HG03439 (cell line): Measurements from ENCODE around the gene NPW.
"Not testable (repeated sequence)": the region's sequence is repeated elsewhere in the genome, so short reads cannot be mapped to it uniquely, and the experiment has no call there.

Source experiments
- ATAC-seq: cut with Tn5 transposase; IDR thresholded peaks from one replicate; pipeline ENCODE4 v1.9.1; 2021; ENCODE audit warnings: mild to moderate bottlenecking, moderate library complexity; ENCODE audit not compliant: unreplicated experiment

NPW gene

DNA sequence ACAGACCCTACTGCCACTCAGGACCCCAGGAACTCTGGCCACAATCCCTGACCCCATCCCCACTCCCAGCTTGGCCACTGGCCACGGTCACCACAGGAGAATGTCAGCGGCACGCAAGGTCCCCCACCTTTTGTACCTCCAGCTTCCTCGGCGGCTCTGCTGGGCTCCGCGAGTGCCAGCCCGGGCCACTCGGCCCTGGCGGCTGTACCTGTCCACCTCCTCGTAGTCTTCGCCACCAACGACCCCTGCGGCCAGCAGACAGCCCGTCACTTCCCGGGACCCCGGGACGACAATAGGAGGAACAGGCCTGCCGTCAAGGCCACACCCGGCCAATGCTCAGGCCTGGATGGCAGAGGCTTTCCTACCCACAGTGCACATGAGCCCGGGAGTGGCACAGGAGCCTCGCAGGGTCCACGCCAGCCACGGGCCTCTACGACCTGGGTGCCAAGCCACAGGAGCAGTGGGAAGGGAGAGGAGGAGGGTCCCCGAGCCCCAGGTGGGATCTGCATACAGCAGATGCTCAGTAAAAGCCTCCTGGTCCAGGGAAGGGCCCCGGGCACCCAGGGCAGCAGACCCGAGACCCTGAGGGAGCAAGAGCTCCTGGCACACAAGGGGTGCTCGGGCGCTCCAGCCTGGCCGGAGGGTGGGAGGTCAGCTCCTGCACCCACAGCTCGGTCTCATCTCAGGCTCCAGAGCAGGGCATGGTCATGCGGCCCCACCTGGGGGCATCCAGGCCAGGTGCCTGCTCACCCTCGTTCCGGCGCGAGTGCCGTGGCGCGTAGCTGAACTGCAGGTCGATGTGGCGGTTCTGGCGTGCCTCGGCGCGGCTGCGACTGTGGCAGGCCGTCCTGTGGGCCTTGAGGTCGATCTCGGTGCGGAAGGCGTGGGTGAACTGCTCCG is 17.9 kb upstream of the NPW start:
- no peak for ATAC-seq

DNA sequence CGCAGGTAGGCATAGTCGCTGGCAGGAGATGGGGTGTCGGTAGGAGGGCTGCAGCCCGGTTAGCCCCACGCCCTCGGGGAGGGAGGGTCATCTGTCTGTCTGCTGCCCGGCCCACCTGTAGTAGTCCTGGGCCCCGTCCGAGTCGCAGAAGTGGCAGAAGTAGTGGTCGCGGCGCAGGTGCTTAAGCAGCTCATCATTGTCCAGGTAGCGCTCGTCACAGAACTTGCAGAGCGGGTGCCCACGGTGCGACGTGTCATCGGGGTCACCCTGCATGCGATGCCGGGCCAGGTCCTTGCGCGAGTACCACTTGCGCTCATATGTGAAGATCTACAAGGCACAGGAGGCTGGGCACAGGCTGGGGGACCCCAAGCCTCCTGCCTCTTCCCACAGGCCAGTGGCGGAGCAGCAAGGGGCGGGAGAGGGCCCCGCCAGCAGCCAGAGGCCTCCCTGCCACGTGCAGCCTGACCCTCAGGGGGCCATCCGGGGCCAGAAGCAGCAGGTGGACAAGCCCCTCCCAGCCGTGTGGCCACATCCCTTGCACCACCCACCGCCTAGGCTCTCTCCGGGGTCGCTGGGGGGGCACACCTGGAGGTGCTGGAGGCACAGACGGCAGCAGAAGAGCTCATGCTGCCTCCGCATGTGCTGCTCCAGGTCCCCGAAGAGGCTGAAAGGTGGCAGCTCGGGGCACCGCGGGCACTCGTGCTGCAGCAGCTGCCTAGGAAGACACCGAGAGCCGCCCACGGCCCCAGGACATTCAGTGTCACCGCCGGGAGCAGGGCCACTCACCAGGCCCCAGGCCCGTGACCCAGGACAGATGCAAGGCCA is 17.0 kb upstream of the NPW start:
- no peak for ATAC-seq

DNA sequence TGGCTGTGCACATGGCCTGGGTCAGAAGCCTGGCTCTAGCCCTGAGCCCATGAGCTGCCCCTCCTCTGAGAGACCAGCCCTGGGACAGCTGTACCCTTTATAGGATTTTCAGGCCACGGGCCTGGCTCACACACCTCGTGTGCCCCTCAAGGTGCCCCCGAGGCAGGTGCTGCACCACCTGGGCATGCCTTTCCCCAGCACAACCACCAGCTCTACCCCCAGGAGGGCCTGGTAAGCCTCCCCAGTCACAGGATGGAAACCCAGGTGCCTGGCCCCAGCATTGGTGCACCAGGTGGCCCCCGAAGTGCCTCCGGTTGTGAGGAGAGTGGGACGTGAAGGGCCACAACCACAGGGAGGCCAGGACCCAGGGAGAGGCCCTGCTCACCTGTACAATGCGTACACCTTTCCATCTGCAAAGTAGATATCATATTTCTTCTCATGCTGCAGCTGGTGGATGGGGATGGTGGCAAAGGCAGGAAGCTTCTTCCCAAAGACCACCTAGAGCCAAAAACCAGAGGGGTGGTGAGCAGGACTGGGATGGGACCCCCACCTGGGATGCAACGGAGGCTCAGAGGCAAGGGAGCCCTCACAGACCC is 16.3 kb upstream of the NPW start:
- ATAC-seq, result no peak

DNA sequence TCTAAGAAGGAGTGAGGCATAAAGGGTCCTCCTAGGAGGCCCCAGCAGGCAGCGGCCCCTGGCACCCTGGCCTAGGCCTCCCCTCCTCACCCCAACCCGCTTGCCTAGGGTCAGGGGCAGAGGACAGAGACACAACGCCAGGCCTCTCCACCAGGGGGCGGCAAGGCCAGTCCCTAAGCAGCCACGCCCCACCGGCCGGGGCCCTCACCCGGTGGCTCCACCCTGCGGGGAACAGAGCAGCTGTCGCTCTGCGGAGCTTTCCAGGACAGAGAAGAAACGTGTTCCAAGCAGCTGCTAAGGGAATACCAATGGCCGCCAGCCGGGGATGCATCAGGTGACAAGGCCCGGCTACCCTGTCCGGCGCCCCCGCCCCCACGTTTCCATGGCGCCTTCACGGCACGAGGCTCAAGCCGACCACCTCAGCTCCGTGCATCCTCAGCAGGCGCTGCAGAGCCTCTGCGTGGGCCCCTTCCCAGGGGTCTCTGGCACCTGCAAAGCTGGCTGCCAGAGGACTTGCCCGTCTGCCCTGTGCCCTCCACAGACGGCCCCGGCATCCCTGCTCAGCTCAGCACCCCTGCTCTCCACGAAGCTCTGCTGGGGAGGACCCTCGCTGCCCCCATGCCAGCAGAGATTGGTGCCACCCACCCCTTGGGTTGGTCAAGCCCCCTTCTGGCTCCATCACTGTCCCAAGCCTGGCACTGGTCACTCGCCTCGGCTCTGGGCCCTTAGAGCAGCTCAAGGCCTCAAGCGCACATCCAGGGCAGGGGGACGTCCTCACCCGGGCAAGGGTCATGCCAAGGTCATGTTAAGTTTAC is 15.6 kb upstream of the NPW start:
- peak; percentile 59 for ATAC-seq

DNA sequence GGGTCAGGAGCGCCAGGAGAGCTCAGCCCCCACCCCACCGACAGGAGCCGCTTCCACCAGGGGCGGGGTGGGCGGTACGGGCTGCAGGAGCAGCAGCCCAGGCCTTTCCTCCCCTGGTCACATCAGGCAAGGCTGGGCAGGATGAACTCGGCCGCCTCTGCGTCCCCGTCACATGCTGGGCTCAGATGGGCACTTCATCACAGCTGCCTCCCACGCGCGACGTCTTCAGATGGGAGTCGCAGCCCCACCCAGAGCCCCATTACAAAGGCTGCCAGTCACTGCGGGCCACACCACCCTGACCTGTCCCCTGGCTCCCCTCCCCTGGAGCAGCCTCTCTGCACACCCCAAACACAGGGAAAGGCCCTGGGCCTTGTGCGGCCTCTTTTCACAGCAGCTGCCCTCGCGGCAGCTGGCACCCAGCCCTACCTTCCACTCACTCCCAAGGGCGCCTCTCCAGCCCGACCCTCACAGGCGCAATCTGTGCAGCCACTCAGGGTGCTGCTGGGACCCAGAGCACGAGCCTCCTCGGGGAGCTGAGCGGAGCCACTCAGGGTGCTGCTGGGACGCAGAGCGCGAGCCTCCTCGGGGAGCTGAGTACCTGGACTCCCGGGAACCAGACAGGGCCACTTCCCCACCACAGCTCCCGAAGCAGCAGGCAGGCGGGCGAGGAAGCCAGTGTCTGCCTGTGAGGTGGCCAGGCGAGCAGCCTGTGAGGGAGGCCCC is 14.6 kb upstream of the NPW start:
- no peak for ATAC-seq

DNA sequence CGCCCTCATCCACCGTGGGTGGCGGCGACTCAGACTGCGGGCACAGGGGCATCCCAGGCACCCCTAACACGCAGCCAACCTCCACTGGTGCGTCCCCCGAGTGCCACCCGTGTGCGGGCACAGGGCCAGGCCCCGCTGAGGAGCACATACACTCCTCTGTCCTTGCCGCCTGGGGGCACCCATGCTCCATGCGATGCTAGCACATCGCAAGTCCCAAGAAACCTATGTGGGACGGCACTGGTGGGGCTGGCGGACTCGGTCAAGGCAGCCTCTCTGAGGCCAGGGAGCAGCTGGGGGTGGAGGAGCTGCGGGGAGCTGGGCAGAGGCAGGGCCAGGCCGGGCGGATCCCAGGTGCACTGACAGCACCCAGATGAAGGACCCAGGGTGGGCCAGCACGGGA is 13.9 kb upstream of the NPW start:
- ATAC-seq, result no peak

DNA sequence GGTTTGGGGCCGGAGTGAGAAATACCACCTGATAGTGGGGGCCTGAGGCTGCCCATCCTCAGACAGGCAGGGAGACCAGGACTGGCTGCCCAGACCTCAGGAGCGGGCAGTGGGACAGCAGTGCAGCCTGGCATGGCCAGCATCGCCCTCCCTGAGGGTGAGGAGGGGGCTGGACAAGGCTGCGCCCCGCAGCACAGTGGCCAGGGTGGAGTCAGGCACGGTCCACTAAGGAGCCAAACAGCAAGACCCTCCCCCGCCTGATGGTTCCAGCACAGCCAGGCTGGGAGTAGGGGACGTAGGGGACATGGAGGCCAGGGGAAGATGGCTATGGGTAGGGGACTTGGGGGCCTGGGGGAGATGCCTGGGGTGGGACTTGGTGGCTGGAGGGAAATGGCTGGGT is 13.3 kb upstream of the NPW start:
- no peak for ATAC-seq

DNA sequence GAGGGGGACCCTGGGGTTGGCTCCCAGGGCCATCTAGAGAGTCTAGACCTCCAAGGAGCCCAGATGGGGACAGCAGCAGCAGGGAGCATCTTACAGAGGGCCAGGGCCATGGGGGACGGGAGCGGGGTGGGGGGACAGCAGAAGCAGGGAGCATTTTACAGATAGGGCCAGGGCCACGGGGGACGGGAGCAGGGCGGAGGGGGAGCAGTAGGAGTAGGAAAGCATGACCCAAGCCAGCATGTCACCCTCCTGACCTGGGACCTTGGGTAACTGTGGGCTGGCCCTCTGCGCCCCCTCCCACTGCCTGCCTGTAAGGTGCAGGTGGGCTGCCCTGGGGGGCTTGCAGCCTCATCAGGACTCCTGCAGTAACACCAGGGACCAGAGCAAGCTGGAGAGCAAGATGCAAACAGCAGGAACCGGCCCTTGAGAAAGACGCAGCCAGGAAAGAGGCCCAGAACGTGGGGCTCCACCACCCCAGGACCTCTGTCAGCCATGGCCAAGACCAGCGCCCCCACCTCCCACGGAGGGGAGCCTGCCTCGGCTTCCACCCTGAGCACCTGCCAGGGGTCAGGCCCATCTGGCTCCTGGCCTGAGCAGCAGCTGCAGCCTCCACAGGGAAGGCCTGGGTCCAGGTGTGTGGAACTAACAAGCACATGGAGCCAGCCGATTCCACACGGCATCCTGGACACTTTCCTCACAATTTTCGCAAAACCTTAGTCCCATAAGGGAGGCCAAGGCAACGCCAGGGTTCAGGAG is 12.3 kb upstream of the NPW start:
- ATAC-seq, result no peak

DNA sequence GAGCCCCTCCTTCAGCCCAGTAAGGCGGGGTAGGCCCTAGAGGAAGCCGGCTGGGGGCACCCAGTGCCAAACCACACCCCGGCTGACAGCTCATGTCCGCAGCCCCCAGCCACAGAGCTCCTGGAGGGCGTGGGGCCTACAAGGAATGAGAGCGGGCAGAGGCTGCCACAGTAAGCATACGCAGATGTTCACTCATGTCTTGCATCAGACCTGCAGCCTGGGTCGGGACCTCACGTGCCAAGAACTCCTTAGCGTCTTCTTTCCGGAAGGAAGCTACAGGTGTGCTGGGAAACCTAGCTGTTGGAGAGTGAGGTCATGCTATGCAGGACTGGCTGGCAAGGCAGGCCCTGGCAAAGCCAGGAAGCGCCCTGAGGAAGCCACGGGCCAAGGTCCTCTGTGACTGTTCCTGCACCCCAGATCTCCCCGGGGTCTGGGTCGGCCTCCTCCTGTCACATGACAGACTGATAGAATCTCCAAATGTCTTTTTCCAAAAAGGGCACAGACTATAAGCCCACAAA is 11.5 kb upstream of the NPW start:
- no peak for ATAC-seq

DNA sequence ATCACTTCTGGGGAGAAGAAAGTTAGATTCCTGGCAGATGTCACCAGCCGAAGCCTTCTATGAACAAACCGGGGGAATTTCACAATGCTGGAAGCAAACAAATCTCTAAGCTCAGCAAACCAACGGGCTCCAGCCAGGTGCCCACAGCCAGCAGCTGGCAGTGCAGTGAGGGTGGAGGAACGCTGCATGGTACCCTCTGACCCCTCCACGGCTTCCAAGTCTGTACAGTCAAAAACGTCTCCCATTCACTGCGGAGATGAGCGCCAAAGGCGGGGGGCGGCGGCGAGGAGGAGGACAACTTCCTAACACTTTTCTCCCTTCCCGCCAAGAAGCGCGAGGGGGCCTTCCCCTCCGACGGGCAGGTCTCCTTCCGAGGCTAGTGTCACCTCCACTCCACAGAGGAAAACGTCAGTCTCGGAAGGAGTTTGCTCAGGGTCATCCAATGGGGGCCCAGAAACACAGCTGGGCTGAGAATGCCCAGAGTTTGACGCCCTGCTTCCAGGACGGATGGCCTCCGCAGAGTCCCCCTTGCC is 10.9 kb upstream of the NPW start:
- no peak for ATAC-seq

DNA sequence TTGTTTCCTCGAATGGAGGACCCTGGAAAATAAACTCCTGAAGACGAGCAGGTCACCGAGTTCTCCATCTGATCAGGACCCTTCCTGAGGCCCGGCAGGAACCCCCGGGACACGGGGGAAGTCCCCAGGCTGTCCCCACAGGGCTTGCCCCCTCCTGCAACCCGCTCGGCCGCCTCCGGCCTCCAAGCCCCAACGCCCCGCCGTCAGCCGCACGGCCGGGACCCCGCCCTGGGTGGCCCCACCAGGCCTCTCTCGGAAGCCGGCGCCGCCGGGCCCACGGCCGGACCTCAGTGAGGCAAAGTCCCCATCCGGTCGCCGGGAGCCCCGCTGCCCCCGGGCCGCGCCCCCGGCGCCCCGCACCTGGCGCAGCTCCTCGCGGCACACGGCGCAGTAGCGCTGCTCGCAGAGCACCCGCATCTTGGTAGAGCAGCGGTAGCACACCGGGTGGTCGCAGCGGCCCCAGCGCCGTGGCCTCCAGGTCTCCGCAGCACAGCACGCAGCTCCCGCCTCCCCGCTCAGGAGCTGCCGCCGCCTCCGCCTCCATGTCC is 10.3 kb upstream of the NPW start:
- ATAC-seq, result peak; percentile 33

DNA sequence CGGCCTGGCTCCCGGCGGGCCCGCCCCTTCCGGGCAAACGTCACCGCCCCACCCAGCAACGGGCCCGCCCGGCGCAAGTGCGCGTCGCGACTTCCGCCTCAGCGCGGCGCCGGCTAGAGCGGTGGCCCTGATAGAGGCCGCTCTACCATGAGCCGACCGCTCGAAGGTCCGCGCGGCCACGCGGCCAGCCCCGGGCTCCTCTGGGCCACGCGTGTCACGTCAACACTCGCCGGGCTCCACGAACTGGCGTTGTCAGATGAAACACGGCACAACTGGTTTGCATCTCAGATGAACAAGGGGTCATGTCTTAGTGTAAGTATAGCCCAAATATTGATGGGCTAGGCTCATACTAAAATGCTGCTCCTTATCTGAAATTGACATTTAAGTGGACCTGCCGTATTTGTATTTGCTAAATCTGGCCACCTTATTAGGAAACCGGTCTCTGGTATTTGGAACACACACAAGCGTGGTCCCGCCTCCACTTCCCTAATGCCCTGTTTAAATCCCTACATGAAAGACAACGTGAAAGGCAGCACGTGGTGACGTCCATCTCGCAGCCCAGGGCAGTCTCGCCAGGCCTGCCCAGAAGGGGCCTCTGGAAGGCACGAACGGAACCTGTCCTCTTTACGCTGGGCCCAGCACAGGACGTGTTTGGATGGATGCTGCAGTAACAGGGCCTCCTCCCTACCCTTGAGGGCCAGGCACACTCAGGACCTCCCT is 9.6 kb upstream of the NPW start, which contains the start of gene ZNF598:
Gene ZNF598, minus strand, starts transcription at position 31 of the 720 bp plus-strand sequence.
- peak; percentile 73 for ATAC-seq

DNA sequence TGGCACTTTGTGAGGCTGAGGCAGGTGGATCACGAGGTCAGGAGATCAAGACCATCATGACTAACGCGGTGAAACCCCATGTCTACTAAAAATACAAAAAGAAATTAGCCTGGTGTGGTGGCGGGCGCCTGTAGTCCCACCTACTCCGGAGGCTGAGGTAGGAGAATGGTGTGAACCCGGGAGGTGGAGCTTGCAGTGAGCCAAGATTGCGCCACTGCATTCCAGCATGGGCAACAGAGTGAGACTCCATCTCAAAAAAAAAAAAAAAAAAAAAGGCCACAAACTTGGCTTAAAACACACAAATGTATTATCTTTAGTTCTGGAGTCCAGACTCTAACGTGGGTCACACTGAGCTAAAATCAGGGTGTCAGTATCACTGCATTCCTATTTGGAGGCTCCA is 7.9 kb upstream of the NPW start:
- not testable (repeated sequence) for ATAC-seq

DNA sequence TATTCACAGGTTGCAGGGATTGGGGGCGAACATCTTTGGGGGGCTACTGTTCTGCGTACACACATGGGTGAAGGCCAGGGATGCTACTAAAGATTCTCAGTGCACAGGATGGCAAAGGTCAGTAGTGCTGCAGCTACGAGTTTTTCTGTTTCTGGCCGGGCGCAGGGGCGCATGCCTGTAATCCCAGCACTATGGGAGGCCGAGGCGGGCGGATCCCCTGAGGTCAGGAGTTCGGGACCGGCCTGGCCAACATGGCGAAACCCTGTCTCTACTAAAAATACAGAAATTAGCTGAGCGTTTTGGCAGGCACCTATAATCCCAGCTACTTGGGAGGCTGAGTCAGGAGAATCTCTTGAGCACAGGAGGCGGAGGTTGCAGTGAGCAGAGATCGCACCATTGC is 6.1 kb upstream of the NPW start:
- ATAC-seq, result no peak

DNA sequence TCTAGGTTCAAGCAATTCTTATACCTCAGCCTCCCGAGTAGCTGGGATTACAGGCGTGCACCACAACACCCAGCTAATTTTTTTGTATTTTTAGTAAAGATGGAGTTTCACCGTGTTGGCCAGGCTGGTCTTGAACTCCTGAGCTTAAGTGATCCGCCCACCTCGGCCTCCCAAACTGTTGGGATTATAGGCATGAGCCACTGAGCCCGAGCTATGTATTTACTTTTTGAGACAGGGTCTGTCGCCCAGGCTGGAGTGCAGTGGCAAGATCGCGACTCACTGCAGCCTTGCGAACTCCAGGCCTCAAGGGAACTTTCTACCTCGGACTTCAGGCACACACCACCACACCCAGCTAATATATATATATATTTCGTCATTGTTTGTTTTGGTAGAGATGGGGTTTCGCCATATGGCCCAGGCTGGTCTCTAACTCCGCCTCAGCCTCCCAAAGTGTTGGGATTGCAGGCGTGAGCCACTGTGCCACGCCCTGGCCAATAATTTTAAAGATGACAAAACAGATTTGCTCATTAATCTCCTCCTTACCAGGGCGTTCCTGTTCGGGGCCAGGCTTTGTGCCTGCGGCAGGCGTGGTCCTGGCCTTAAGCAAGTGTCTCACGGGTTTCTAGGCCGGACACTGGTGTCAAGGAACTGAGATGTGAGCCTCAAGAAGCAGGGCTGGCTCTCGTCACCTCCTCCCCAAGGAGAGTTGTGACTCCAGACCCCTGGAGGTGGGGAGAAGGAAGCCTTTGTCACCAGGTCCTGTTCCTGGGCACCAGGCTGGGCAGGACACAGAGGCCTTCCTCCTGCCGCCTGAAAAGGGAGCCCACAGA is 4.3 kb upstream of the NPW start:
- no peak for ATAC-seq

DNA sequence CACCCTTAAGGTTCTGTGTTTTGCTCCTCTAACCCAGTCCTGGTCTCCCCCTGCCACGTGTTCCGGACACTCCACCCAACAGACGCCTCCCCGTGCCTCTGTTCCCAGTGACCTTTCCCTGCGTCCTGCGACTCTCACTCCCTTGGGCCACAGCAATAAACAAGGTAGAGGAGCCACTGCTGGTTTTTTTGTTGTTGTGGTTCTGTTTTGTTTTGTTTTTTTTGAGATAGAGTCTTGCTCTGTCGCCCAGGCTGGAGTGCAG is 3.7 kb upstream of the NPW start:
- ATAC-seq, result no peak

DNA sequence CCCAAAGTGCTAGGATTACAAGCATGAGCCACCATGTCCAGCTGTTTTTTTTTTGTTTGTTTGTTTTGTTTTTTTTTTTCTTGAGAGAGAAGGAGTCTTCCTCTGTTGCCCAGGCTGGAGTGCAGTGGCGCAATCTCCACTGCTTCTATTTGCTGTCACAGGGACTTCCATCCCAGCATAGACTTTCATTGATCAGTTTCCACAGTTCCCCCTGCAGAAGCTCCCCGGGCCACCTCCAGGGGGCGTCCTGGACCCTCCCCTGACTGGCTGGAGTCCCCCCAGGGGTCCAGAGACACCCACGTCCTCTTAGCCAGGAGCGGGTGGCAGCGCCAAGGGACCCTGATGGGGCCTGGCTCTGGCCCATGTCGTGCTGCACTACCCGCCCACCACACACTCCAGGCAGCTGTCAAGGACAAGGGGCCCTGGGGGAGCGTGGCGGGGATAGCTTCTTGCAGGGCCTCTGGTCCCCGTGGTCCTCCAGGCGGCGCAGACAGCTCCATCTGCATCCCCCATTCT is 3.1 kb upstream of the NPW start:
- no peak for ATAC-seq
